GM18505 (cell line): Measurements from ENCODE around the gene COX14.
"Not testable (repeated sequence)": the region's sequence is repeated elsewhere in the genome, so short reads cannot be mapped to it uniquely, and the experiment has no call there.

Source experiments
- ATAC-seq: cut with Tn5 transposase; IDR thresholded peaks from one replicate; pipeline ENCODE4 v1.9.1; 2021; ENCODE audit not compliant: unreplicated experiment
- POLR2A ChIP-seq: IDR thresholded peaks from 4 replicates; pipeline ENCODE4 v1.6.1; 2011; ENCODE audit warnings: borderline replicate concordance; ENCODE audit not compliant: insufficient read depth, insufficient read length; ENCODE audit errors: extremely low read depth

The COX14 gene

DNA sequence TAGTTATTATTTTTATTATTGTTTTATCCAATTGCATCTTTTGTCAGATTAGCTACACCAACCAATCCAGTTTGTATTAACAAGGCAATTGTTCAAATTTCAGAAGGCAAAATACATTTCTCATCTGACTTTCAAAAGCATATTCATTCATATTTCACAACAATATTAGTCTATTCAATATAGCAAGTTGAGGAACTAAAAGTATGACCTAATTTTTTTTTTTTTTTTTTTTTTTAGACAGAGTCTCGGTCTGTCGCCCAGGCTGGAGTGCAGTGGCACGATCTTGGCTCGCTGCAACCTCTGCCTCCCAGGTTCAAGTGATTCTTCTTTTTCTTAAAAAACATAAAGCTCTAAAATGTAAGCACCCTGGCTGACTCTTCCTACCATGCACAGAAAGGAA is 17.3 kb downstream of the COX14 start:
- no peak for ATAC-seq
- no peak for TF ChIP-seq POLR2A

DNA sequence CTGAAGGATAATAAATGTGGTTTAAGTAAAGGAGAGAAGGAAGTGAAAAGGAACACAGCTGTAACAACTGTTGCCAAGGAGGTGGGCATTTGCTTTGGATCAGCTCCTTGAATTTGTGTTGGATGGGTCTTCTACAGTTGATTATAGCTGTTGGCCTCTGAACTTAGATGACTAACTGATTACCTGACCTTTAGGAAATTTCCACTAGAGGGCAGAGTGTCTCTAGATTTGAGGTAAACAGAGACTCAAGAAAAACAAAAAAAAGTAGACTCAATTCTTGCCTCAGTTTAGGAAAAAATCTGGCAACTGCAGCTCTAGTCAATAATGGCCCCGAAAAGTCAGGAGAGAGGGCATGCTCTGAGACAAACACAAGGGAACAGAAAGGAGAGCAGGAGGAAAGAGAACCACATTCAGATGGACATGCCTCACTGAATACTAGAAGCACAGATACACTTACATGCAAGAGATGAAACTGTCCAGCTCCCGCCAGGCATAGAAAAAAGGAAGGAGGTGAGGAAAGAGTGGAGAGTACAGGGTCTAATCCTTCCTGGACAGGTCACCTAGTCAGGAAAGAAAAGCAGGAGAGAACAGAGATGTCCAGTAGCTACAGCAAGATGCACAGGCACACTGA is 20.6 kb downstream of the COX14 start:
- ATAC-seq: no peak

DNA sequence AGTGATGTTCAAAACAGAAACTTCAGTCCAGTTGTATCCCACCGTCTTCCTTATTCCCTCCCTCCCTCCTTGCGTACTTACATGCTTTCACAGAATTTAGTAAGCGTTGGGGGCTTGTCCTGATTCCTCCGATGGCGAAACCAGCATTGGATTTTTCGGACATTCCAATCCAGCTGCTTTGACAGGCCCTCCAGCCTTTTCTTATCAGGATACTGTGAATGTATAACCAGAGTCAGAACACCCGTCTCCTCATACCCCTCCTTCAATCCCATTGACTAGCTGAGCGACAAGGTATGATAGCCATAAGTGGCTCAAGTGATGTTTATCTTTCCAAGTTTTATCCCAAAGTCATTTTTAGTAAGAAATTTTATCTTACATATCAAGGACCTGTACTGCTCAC is 31.0 kb downstream of the COX14 start:
- no peak for ATAC-seq
- TF ChIP-seq POLR2A: no peak

More for the DNA sequence above, 20.6 kb downstream of the COX14 start:
- TF ChIP-seq POLR2A: no peak

DNA sequence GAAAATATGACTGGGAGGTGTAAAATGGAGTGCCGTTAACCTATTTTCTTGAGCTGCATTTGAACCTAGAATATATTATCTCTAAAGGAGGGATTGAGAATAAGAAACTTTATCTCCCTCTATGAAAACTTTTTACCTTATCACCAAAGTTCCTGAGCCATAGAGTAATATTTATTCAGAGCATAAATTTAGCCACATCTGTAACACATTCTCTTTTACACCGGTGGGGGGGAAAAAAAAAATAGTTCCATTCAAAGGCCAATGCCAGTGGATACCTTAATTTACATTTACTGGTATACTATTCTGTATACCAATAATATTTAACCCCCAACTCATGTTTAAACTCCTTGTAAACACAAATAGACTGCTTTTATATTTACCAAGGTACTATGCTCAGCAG is 33.4 kb downstream of the COX14 start:
- no peak for ATAC-seq
- no peak for TF ChIP-seq POLR2A

DNA sequence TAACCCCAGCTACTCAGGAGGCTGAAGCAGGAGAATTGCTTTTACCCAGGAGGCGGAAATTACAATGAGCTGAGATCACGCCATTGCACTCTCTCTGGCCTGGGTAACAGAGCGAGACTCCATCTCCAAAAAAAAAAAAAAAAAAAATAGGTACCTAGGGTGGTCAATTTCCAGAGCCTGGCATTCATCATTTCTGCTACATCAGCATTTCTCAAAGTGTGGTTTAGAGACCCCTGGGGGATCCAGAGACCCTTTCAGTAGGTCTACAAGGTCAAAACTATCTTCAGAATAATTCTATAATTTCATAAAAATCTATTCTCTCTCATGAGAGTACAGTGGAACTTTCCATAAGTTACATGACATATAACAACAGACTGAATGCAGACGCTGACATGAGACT is 35.2 kb downstream of the COX14 start:
- no peak for ATAC-seq

DNA sequence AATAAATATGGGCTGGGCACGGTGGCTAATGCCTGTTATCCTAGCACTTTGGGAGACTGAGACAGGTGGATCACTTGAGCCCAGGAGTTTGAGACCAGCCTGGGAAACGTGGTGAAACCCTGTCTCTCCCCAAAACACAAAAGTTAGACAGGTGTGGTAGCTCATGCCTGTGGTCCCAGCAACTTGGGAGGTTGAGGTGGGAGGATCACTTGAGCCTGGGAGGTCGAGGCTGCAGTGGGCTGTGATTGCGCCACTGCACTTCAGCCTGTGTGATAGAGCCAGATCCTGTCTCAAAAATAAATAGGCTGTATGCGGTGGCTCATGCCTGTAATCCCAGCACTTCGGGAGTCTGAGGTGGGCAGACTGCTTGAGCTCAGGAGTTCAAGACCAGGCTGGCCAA is 36.0 kb downstream of the COX14 start:
- ATAC-seq: not testable (repeated sequence)

More for the DNA sequence above, 35.2 kb downstream of the COX14 start:
- TF ChIP-seq POLR2A: no peak

DNA sequence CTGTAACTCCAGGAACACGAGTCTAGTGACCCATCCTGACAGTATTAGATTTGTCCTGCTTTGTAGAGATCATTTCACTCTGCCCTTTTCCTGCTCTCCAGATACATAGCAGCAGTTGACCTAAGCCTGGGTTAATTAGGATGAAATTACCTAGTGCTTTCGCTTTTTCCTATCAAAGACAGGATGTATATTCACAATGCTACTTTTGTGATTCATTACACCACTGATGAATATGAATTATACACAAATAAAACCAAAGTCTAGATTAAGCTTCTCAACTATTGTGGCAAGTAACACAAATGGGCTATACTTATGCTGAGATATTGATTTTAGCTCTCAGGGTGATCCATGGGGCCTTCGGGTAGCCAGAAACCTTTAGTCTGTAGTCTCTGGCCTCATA is 37.3 kb downstream of the COX14 start:
- TF ChIP-seq POLR2A: no peak
- ATAC-seq: no peak

DNA sequence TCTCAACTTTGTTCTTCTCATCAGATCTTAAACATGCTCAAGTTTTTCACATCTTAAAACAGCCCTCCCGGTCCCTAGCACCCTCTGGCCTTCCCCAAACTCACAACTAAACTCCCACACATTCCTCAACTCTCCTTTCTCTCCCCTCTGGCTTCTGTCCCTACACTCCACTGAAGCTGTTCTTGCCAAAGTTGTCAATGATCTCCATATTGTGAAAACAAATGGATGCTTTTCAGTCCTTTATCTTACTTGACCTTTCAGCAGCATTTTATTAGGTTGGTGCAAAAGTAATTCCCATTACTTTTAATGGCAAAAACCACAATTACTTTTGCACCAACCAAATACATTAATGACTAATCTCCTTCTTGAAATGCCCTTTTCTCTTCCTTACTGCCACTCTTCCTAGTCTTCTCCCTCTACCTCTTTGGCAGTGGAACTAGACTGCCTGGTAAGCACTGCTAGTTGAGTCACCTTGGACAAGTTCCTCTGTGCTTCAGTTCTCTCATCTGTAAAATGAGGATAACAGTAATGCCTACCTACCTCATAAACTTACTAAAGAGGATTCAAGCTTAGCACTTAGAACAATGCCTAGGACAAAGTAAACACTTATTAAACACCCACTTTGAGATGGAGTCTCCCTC is 39.1 kb downstream of the COX14 start:
- ATAC-seq: no peak
- TF ChIP-seq POLR2A: no peak

DNA sequence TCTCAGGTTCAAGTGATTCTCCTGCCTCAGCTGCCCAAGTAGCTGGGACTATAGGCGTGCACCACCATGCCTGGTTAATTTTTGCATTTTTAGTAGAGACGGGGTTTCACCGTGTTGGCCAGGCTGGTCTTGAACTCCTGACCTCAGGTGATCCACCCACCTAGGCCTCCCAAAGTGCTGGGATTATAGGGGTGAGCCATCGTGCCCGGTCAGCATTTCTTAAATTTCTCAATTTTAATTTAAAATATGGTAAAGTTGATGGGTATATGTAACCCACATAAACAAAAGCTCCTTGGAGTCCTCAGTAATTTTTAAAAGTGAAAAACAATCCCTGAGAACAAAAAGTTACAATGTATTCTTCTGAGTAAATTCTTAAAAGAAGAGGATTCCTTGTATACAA is 42.9 kb downstream of the COX14 start:
- ATAC-seq: not testable (repeated sequence)

DNA sequence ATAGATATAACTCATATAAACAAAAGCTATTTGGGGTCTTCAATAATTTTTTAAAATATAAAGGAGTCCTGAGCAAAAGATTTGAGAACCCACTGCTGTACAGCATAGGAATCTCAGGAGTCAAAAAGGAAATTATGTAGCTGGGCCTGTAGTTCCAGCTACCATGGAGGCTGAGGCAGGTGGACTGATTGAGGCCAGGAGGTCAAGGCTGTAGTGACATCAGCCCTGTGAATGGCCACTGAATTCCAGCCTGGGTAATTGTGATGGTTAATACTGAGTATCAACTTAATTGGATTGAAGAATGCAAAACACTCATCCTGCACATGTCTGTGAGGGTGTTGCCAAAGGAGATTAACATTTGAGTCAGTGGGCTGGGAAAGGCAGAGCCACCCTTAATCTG is 44.6 kb downstream of the COX14 start:
- ATAC-seq: no peak
- TF ChIP-seq POLR2A: no peak

DNA sequence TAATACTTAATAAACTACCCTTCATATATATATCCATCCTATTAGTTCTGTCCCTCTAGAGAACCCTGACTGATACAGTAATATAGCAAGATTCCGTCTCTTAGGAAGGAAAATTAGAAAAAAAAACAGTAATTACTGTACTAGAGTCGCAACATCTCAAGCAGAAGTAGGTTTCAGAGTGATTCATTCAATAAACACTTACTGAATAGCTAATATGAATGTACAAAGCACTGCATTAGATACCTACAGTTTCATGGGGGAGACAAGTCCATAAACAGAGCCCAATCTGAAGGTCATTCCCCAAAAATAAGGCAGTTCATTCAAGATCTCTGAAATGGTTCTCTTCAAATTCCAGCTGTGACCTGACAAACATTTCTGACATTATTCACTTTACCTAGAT is 45.2 kb downstream of the COX14 start:
- TF ChIP-seq POLR2A: no peak
- ATAC-seq: no peak

DNA sequence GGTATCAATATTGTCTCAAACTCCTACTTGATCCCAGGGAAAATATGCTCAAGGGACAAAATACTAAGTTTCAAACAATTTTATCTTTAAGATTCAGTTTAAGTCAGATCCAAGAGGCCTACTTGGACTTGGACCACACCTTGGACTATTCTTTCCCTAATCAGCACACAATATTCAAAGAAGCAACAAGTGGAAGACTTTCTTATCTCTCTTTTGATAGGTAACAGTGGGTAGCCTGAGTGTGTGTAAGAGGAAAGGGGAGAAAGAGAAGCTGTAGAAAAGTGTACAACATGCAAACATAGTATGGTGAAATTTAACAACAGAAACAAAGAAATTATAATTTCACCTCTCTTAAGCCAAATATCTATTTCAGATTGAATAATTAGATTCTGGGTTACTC is 48.6 kb downstream of the COX14 start:
- no peak for TF ChIP-seq POLR2A
- no peak for ATAC-seq

DNA sequence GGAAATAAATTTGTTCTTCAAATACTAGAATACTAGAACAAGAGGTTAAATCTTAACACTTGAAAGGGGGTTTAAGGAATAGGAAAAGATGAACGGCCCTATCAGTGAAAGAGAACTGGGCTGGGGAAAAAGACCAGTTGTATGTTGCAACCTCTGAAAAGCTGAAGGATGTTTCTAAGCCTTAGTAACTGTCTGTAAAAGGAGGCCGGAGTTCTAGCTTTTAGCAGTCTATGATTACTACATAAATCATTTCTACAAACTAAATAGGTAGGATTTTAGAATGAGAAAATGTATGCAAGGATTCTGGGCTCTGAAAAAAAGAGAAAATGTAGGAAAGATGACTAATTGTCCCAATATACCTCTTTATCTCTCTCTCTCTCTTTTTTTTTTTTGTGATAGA is 50.2 kb downstream of the COX14 start:
- TF ChIP-seq POLR2A: no peak
- no peak for ATAC-seq

DNA sequence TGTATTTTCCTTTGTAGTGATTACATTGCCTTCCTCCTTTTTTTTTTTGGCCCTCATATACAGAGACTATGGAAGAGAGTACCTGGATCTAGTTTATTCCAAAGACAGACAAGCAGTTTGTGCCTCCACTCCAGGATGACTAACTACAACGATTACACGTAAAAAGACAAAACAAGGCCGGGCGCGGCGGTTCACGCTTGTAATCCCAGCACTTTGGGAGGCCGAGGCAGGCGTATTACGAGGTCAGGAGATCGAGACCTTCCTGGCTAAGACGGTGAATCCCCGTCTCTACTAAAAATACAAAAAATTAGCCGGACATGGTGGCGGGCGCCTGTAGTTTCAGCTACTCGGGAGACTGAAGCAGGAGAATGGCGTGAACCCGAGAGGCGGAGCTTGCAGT is 52.9 kb downstream of the COX14 start:
- no peak for ATAC-seq
- no peak for TF ChIP-seq POLR2A

DNA sequence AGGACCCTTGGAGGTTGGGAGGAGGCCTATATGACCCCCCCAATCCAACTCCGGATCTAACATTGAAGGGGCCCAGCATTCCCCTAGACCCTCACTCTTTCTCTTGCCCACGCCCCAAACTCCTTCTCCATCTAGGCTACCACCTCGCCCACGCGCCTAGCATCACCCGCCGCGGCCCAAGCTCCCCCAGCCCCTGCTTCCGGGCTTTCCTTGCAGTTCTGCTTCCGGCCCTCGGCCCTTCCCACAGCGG is 54.7 kb downstream of the COX14 start:
- TF ChIP-seq POLR2A: no peak
- ATAC-seq: no peak
